ENCODE data around the gene PXN.
"Not testable (repeated sequence)": the region's sequence is repeated elsewhere in the genome, so short reads cannot be mapped to it uniquely, and the experiment has no call there.

PXN gene

GRCh38 chr12:120262852-120263747 is 2.4 kb downstream of the PXN start:
- DNase-seq (ENCODE audit: low read depth): no peak

- no peak for DNase-seq (ENCODE audit: low read depth)
Observed at GRCh38 chr12:120261951-120262851, 3.3 kb downstream of the PXN start.

- no peak for DNase-seq (ENCODE audit: low read depth)
Observed at GRCh38 chr12:120260607-120261006, 4.9 kb downstream of the PXN start.

- no peak for DNase-seq (ENCODE audit: low read depth)
Observed at GRCh38 chr12:120259418-120260202, 5.9 kb downstream of the PXN start.

- DNase-seq (ENCODE audit: low read depth): no peak
Observed at GRCh38 chr12:120258323-120258896, 7.1 kb downstream of the PXN start.

- DNase-seq (ENCODE audit: low read depth): no peak
Observed at GRCh38 chr12:120257041-120257821, 8.3 kb downstream of the PXN start.

DNA sequence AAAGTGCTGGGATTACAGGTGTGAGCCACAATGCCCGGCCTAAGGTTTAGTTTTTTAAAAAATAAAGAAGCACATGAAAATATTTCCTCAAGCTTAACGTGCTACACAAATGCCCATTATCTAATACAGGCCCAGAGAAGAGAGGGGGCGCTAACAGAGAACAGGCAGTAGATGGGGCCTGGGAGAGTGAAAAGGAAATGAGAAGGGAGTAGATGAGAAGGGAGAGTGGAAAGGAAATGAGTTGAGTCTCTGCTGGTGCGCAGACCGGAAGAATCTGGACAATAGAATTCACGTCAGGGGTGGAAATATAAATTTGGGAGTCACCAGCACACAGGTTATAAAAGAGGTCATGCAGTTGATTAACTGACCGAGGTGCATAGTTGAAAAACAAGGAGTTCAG is 10.7 kb downstream of the PXN start:
- no peak for DNase-seq (ENCODE audit: low read depth)

DNA sequence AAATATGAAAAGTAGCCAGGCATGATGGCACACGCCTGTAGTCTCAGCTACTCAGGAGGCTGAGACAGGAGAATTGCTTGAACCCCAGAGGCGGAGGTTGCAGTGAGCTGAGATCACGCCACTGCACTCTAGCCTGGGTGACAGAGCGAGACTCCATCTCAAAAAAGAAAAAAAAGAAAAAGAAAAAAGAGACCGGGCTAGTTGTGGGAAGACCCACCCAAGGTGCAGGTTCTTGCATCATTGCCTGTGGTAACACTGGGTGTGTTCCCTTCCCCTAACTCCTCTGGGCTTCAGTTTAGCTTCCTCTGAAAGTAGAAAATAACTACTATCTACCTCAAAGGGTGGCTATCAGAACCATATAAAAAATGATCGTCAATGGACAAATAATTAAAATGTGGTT is 12.2 kb downstream of the PXN start:
- not testable (repeated sequence) for DNase-seq (ENCODE audit: low read depth)

- peak; percentile 50 for DNase-seq (ENCODE audit: low read depth)
Observed at GRCh38 chr12:120252071-120252906, 13.2 kb downstream of the PXN start.

DNA sequence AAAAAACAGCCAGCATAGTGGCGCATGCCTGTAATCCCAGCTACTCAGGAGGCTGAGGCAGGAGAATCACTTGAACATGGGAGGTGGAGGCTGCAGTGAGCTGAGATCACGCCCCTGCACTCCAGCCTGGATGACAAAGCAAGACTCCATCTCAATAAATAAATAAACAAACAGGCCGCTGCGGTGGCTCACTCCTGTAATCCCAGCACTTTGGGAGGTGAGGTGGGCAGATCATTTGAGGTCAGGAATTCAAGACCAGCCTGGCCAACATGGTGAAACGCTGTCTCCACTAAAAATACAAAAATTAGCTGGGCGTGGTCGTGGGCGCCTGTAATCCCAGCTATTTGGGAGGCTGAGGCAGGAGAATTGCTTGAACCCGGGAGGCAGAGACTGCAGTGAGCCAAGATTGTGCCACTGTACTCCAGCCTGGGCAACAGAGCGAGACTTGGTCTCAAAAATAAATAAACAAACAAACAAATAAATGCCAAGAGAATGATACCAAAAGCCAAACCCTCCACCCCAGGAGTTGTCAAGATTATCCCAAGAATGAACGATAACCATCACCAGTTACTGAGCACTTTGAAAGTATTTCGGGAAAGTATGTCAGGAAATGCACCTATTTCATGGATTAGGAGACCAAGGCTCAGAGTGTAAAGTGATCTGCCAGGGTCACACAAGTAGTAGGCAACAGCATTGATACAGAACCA is 14.0 kb downstream of the PXN start:
- DNase-seq (ENCODE audit: low read depth): not testable (repeated sequence)

DNA sequence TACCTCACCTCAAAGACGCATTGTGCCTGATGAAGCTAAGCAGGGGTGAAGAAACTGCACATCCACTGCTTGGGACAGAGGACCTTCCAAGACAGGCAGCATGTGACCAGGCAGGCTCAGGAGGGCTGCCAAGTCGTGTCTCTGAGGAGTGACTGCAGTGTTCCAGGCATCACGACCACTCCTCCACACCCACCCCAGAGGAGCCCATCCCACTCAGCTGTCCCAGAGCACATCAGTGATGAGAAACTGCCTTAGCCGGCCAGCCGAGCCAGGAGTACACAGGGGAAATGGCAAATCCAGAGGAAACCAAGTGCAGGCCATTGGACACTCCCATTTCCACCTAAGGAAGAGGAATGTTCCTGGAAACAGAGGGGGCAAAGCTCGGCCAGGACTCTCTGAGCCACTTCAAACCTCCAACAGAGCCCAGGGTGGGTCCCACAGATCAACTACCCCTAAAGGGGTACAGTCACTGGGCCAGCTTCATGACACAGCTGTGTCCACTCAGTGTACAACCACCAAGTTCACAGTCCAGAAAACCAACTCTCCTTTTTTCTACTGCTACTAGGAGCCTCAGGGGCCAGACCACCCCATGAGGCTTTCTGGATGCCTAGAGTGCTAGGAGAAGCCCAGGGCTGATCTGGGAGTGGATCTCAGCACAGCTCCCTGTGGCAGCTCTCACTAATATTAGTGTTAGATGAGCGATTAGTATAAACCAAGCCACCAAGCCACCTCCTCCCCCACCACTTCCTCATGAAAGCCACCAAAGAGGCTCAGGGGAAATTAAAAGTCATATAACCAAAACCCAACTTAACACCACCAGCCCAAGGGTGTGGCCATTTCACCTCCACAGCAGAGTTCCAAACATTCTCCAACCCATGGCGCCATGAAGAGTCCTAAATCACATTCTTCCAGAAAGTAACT is 15.4 kb downstream of the PXN start:
- no peak for DNase-seq (ENCODE audit: low read depth)

DNA sequence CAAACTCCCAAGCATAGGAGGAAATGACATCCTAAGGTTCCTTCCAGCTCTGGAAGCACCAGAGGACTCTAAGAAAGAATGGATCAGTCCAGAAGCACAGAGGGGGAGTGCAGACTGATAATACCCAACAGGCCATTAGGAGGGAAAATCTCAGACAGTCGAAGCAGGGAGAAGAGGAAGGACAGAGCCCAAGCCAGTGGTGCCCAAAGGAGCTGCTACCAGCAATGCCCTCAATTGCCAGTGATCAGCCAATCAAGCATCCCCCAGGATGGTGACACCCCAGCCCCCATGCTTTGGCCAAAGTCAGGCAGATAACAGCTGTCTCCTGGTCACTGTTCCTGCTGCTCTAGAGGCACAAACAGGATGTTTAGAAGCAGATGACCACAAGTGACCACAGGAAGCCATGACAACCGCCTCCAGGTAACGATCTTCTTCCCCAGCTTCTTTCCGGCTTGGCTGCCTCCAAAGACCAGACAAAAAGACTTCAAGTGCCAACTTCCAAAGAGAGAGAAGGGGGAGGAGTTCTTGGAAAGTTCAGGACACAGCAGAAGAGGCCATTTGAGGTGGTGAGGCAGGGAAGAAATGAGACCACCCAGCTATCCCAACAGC is 16.2 kb downstream of the PXN start:
- no peak for DNase-seq (ENCODE audit: low read depth)

DNA sequence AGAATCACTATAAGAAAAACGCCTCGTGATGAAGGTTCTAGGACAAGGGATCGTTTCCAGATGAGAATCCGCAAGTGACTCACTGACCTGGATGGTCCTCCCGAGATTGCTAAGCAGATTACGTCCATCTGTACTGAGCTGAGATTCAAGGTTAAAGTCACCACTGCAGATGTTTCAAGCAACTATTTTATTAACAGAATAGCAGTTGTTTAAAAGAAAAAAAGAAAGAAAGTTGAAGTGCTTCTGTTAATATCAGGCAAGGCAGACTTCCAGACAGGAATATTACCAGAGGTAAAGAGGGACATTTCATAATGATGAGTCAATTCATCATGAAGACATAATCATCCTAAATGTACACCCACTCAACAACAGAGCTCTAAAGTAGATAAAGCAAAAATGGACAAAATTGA is 17.9 kb downstream of the PXN start:
- no peak for DNase-seq (ENCODE audit: low read depth)

DNA sequence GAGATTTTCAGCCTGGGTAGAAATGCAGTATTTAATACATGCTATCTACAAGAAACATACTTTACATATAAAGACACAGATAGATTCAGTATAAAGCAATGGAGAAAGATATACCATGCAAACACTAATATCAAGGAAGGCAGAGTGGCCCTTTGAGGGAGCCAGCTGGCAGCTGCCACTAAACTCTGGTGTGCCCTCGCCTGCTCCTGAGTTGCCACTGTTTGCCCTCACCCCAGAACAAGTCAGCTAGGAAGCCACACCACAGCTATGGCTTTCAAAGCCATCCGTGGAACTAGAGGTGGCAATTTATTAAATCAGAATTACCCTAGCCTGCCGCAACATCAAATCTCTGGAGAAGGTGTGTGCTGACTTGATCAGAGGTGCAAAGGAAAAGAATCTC is 18.3 kb downstream of the PXN start:
- DNase-seq (ENCODE audit: low read depth): no peak

DNA sequence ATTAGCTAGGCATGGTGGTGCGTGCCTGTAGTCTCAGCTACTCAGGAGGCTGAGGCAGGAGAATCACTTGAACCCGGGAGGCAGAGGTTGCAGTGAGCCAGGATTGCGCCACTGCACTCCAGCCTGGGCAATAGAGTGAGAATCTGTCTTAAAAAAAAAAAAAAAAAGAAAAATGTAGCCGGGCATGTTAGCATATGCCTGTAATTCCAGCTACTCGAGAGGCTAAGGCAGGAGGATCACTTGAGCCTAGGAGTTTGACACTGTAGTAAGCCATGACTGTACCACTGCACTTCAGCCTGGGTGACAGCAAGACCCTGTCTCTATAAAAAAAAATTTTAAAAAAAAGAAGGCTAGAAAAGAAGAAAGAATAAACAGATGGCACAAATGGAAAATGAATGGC is 18.8 kb downstream of the PXN start:
- DNase-seq (ENCODE audit: low read depth): not testable (repeated sequence)

- no peak for DNase-seq (ENCODE audit: low read depth)
Observed at GRCh38 chr12:120242971-120243699, 22.4 kb downstream of the PXN start.

DNA sequence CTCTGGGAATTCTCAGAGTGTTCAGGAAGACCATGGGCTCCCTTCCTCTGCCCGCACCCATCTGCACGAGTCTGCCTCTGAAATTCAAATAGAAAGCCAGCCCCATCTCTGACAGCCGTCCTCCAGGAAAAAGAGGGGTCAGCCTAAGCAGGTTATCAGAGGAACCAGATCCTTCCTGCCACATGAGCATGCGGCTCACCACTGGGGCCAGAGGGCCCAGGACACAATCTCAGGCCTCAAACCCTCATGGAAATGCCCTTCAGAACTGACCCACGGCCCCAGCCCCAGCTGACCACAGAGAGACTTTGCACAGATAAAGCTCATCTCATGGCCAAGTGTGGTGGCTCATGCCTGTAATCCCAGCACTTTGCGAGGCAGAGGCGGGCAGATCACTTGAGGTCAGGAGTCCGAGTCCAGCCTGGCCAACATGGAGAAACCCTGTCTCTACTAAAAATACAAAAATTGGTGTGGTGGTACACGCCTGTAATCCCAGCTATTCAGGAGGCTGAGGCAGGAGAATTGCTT is 23.2 kb downstream of the PXN start:
- no peak for DNase-seq (ENCODE audit: low read depth)

All from stimulated activated CD8-positive, alpha-beta memory T cell treated with anti-CD3 and anti-CD28 coated beads, Interleukin-4, amount 100 ng/mL, for 24 hours (primary cell).